ENCODE measurements around the gene KRT38.

KRT38 gene

GRCh38 chr17:41404024-41404671 lies 36.6 kb downstream of the KRT38 start:
- no peak overlapping the region for H3K4me3 ChIP-seq (ENCODE audit: low read depth, low read length, poor library complexity, severe bottlenecking)
- H3F3A ChIP-seq (ENCODE audit: insufficient read depth, low read length), result no peaks in the 10 kb centered on the region
- no peaks in the 10 kb centered on the region for H3K9me2 ChIP-seq (ENCODE audit: low read depth, low read length)
- no peaks in the 10 kb centered on the region for H3K79me2 ChIP-seq (ENCODE audit: insufficient read depth, low read length)
- H4K20me1 ChIP-seq (ENCODE audit: insufficient read depth, low read length), result no peaks in the 10 kb centered on the region
- no peak overlapping the region for H3K27ac ChIP-seq (ENCODE audit: low read depth, low read length, poor library complexity, severe bottlenecking)
- H3K36me3 ChIP-seq (ENCODE audit: insufficient read depth, low read length), result no peaks in the 10 kb centered on the region
- H3K4me1 ChIP-seq (ENCODE audit: insufficient read depth, low read length, severe bottlenecking), result no peaks in the 10 kb centered on the region
- no peaks in the 10 kb centered on the region for H3K27me3 ChIP-seq (ENCODE audit: insufficient read depth, low read length)
- no peak overlapping the region for H3K9ac ChIP-seq (ENCODE audit: low read length)
- H3K4me2 ChIP-seq (ENCODE audit: low read length), result no peak overlapping the region
- H2AFZ ChIP-seq (ENCODE audit: low read length), result no peak overlapping the region
- TF ChIP-seq EZH2 (IDR thresholded peaks at IDR 0.05; ENCODE audit: borderline replicate concordance, low read length), result no peak
- no peak for TF ChIP-seq CTCF (IDR thresholded peaks at IDR 0.05; ENCODE audit: low read length)
- no peaks in the 10 kb centered on the region for H3K9me3 ChIP-seq (ENCODE audit: low read length)

- no peaks in the 10 kb centered on the region for H3K79me2 ChIP-seq (ENCODE audit: insufficient read depth, low read length)
- H3K9ac ChIP-seq (ENCODE audit: low read length), result no peak overlapping the region
- H3K9me3 ChIP-seq (ENCODE audit: low read length), result no peaks in the 10 kb centered on the region
- no peak overlapping the region for H3K4me3 ChIP-seq (ENCODE audit: low read depth, low read length, poor library complexity, severe bottlenecking)
- H3K4me2 ChIP-seq (ENCODE audit: low read length), result no peak overlapping the region
- H3K27ac ChIP-seq (ENCODE audit: low read depth, low read length, poor library complexity, severe bottlenecking), result no peak overlapping the region
- no peaks in the 10 kb centered on the region for H4K20me1 ChIP-seq (ENCODE audit: insufficient read depth, low read length)
- no peaks in the 10 kb centered on the region for H3K36me3 ChIP-seq (ENCODE audit: insufficient read depth, low read length)
- H2AFZ ChIP-seq (ENCODE audit: low read length), result no peak overlapping the region
- H3F3A ChIP-seq (ENCODE audit: insufficient read depth, low read length), result no peaks in the 10 kb centered on the region
- TF ChIP-seq CTCF (IDR thresholded peaks at IDR 0.05; ENCODE audit: low read length) (no peak), EZH2 (IDR thresholded peaks at IDR 0.05; ENCODE audit: borderline replicate concordance, low read length) (no peak)
- H3K27me3 ChIP-seq (ENCODE audit: insufficient read depth, low read length), result no peaks in the 10 kb centered on the region
- no peaks in the 10 kb centered on the region for H3K9me2 ChIP-seq (ENCODE audit: low read depth, low read length)
- no peaks in the 10 kb centered on the region for H3K4me1 ChIP-seq (ENCODE audit: insufficient read depth, low read length, severe bottlenecking)
Observed at GRCh38 chr17:41403404-41404023, 37.3 kb downstream of the KRT38 start.

- Histone ChIP-seq H3F3A (ENCODE audit: insufficient read depth, low read length) (no peaks in the 10 kb centered on the region), H3K79me2 (ENCODE audit: insufficient read depth, low read length) (no peaks in the 10 kb centered on the region), H3K27ac (ENCODE audit: low read depth, low read length, poor library complexity, severe bottlenecking) (no peak overlapping the region), H3K4me2 (ENCODE audit: low read length) (no peak overlapping the region), H4K20me1 (ENCODE audit: insufficient read depth, low read length) (no peaks in the 10 kb centered on the region), H3K4me1 (ENCODE audit: insufficient read depth, low read length, severe bottlenecking) (no peaks in the 10 kb centered on the region), H3K9me2 (ENCODE audit: low read depth, low read length) (no peaks in the 10 kb centered on the region), H3K36me3 (ENCODE audit: insufficient read depth, low read length) (no peaks in the 10 kb centered on the region), H2AFZ (ENCODE audit: low read length) (no peak overlapping the region), H3K27me3 (ENCODE audit: insufficient read depth, low read length) (no peaks in the 10 kb centered on the region), H3K9me3 (ENCODE audit: low read length) (no peaks in the 10 kb centered on the region), H3K9ac (ENCODE audit: low read length) (no peak overlapping the region), H3K4me3 (ENCODE audit: low read depth, low read length, poor library complexity, severe bottlenecking) (no peak overlapping the region)
- no peak for TF ChIP-seq EZH2 (IDR thresholded peaks at IDR 0.05; ENCODE audit: borderline replicate concordance, low read length)
- no peak for TF ChIP-seq CTCF (IDR thresholded peaks at IDR 0.05; ENCODE audit: low read length)
Observed at GRCh38 chr17:41402161-41402560, 38.6 kb downstream of the KRT38 start.

Data from OCI-LY1 (cell line).